DMS 273 treated with DMSO at 0.1 percent for 48 hours (cell line): ENCODE results near the gene FHOD1.

ENCODE experiments used
- DNase-seq: peaks from one replicate; lab custom pipeline; 2025; lab: John Stamatoyannopoulos, UW

Gene FHOD1

GRCh38 chr16:67208154-67208896, 39.0 kb downstream of the FHOD1 start:
- DNase-seq: no peak

GRCh38 chr16:67207249-67208091, 39.8 kb downstream of the FHOD1 start:
- no peak for DNase-seq

GRCh38 chr16:67206838-67207248, 40.4 kb downstream of the FHOD1 start:
- no peak for DNase-seq

GRCh38 chr16:67206129-67206837, 41.0 kb downstream of the FHOD1 start:
- no peak for DNase-seq

- no peak for DNase-seq
These were observed 43.2 kb downstream of the FHOD1 start for GRCh38 chr16:67204076-67204475.

GRCh38 chr16:67202956-67203493, 44.3 kb downstream of the FHOD1 start:
- DNase-seq: no peak

GRCh38 chr16:67202426-67202825, 44.9 kb downstream of the FHOD1 start:
- no peak for DNase-seq

GRCh38 chr16:67201411-67202345, 45.6 kb downstream of the FHOD1 start:
- no peak for DNase-seq

- DNase-seq: no peak
These were observed 46.8 kb downstream of the FHOD1 start for GRCh38 chr16:67200491-67200890.

- no peak for DNase-seq
These were observed 47.5 kb downstream of the FHOD1 start for GRCh38 chr16:67199808-67200198.

- no peak for DNase-seq
These were observed 48.1 kb downstream of the FHOD1 start, which contains the start of gene ELMO3 for GRCh38 chr16:67199011-67199807. Gene ELMO3, plus strand, starts transcription at chr16:67199131. Its CDS starts 196 bp downstream, at chr16:67199327.

- peak; percentile 49 for DNase-seq
These were observed 49.0 kb downstream of the FHOD1 start for GRCh38 chr16:67198238-67198734.

- no peak for DNase-seq
These were observed 49.6 kb downstream of the FHOD1 start for GRCh38 chr16:67197704-67198103.

- no peak for DNase-seq
These were observed 50.4 kb downstream of the FHOD1 start for GRCh38 chr16:67196881-67197280.

- DNase-seq: no peak
These were observed 51.6 kb downstream of the FHOD1 start for GRCh38 chr16:67195676-67196075.

- no peak for DNase-seq
These were observed 53.0 kb downstream of the FHOD1 start for GRCh38 chr16:67194260-67194659.

- DNase-seq: no peak
These were observed 53.7 kb downstream of the FHOD1 start for GRCh38 chr16:67193536-67193935.

GRCh38 chr16:67192781-67193361, 54.4 kb downstream of the FHOD1 start:
- DNase-seq: no peak

- peak; percentile 71 for DNase-seq
These were observed 55.1 kb downstream of the FHOD1 start, which contains the start of gene E2F4 for GRCh38 chr16:67191995-67192681. Gene E2F4, plus strand, starts transcription at chr16:67192155. Its CDS starts 73 bp downstream, at chr16:67192228.
